Left cardiac atrium (tissue), 4 donors: ENCODE data around the gene RAB3GAP2. TPM values are rescaled to one million over a fixed set of nuclear protein-coding genes. Genes with fewer than 3 reads are reported as not detected.
"Not testable (repeated sequence)": the region's sequence is repeated elsewhere in the genome, so short reads cannot be mapped to it uniquely, and the experiment has no call there.

ENCODE experiments used
- ATAC-seq, 2 donors: fragments of 200-7000 bp; cut with Tn5 transposase; one replicate each; pipeline ENCODE4 v1.9.1; 2020; ENCODE audit warnings: mild to moderate bottlenecking in 2 of 2, moderate library complexity in 2 of 2
- DNase-seq: peaks from one replicate; pipeline ENCODE4 v3.0.0-alpha.2; 2020
- intact Hi-C, 2 donors: fragments of 100-400 bp; cut with DNase I; formaldehyde crosslinking; loops; one replicate each; pipeline versions ENCODE4 v1.14.1 to v1.15.1; 2022 to 2023
- microRNA-seq, 2 donors: library from miRNA; unstranded; fragments of <30 nt; microRNA quantifications; one replicate each; pipeline ENCODE4 v1.2.0, GENCODE V29; 2020
- total RNA-seq, 2 donors: library from RNA; stranded (reverse); fragmentation: NEBNext Ultra II Directional; extraction: Animal tissue kit (Norgen Biotek cat#: 25700); gene quantifications; one replicate each; pipeline ENCODE4 v1.2.1, GENCODE V29; 2021
- donor health status: DM: no; HTN: yes; CAD: no.
- donor health status: DM: no; HTN: yes; CAD: no; lungs with severe emphysema.
- donor health status: DM: yes; HTN: yes; CAD: no.
- donor health status: Dilated cardiomyopathy.

RAB3GAP2 gene
- total RNA-seq, 2 donors from 2014 or later = 22.2 to 30.1 TPM

- intact Hi-C loops = no loop called here
- ATAC-seq (no peak), DNase-seq (no peak)
Observed at GRCh38 chr1:220123066-220123465, 149.2 kb downstream of the RAB3GAP2 start.

- DNase-seq (no peak), ATAC-seq (peak in 1 of 2 donors; percentile 55)
- intact Hi-C loops = no loop called here
Observed at GRCh38 chr1:220121791-220122530, 150.3 kb downstream of the RAB3GAP2 start.

GRCh38 chr1:220119043-220119512 lies 153.2 kb downstream of the RAB3GAP2 start:
- ATAC-seq (no peak), DNase-seq (no peak)
- intact Hi-C loops = no loop called here

- intact Hi-C loops = no loop called here
- DNase-seq = no peak
- no peak for ATAC-seq
Observed at GRCh38 chr1:220113136-220113695, 159.0 kb downstream of the RAB3GAP2 start.

- ATAC-seq, DNase-seq, intact Hi-C loops: not testable (repeated sequence)
Observed at GRCh38 chr1:220112600-220112999, 159.7 kb downstream of the RAB3GAP2 start.

- ATAC-seq, intact Hi-C loops, DNase-seq: not testable (repeated sequence)
Observed at GRCh38 chr1:220110473-220110872, 161.8 kb downstream of the RAB3GAP2 start.

GRCh38 chr1:220099826-220100225 lies 172.4 kb downstream of the RAB3GAP2 start:
- ATAC-seq (no peak), DNase-seq (no peak)
- intact Hi-C loops = no loop called here

Small RNA genes within 50 kb of the gene (microRNA-seq; reads per million reads assigned to microRNA genes)
- gene MIR194-1 = 0.40 to 2.2 reads per million in 2 donors
- gene MIR215 = 1.0 to 6.3 reads per million in 2 donors
- gene MIR664A = 270 to 306 reads per million in 2 donors

Other genes with a start within 250 kb of the RAB3GAP2 start
- gene EPRS1, start 225.9 kb downstream of the RAB3GAP2 start, total RNA-seq = 10 to 100 TPM; 63.0 to 72.5 TPM
- gene BPNT1, start 182.7 kb downstream of the RAB3GAP2 start, total RNA-seq = 10 to 100 TPM; 13.9 to 15.1 TPM
- gene IARS2, start 178.3 kb downstream of the RAB3GAP2 start, total RNA-seq = 10 to 100 TPM; 58.7 to 64.0 TPM